Neural progenitor cell (in vitro differentiated cells): ENCODE results near the gene CCDC122. TPM values are rescaled to one million over a fixed set of nuclear protein-coding genes. Genes with fewer than 3 reads are reported as not detected.

Source experiments
- DNase-seq: peaks from one replicate; pipeline ENCODE4 v3.0.0-alpha.2; 2016; ENCODE audit warnings: low spot score
- H2AFZ ChIP-seq: fragments of 200-600 bp; sonication (generic); replicated peaks from 2 replicates; pipeline ENCODE4 v1.6.1; 2016; ENCODE audit warnings: antibody characterized with exemption
- H3F3A ChIP-seq: fragments of 200-600 bp; sonication (generic); 2 replicates; pipeline ENCODE4 v1.6.1; 2016; ENCODE audit warnings: antibody characterized with exemption, low read depth
- H3K27ac ChIP-seq: fragments of 200-600 bp; sonication (generic); 2 replicates; pipeline ENCODE4 v1.5.1; 2016; ENCODE audit warnings: mild to moderate bottlenecking
- H3K27me3 ChIP-seq: fragments of 200-600 bp; sonication (generic); 2 replicates; pipeline ENCODE4 v1.6.1; 2016; ENCODE audit warnings: mild to moderate bottlenecking, moderate library complexity
- H3K36me3 ChIP-seq: fragments of 200-600 bp; sonication (generic); 2 replicates; pipeline ENCODE4 v1.5.1; 2016
- H3K4me1 ChIP-seq: fragments of 200-600 bp; sonication (generic); 2 replicates; pipeline ENCODE4 v1.6.1; 2016; ENCODE audit warnings: mixed run types
- H3K4me2 ChIP-seq: fragments of 200-600 bp; sonication (generic); 2 replicates; pipeline ENCODE4 v1.6.1; 2016
- H3K4me3 ChIP-seq: fragments of 200-600 bp; sonication (generic); 2 replicates; pipeline ENCODE4 v1.5.1; 2016
- H3K79me2 ChIP-seq: fragments of 200-600 bp; sonication (generic); 2 replicates; pipeline ENCODE4 v1.6.1; 2016; ENCODE audit warnings: low read depth
- H3K9ac ChIP-seq: fragments of 200-600 bp; sonication (generic); 2 replicates; pipeline ENCODE4 v1.6.1; 2016
- H3K9me3 ChIP-seq: fragments of 200-600 bp; sonication (generic); 2 replicates; pipeline ENCODE4 v1.5.1; 2016; ENCODE audit warnings: low read depth
- H4K20me1 ChIP-seq: fragments of 200-600 bp; sonication (generic); 2 replicates; pipeline ENCODE4 v1.6.1; 2016; ENCODE audit warnings: low read depth
- H3K27ac Mint-ChIP-seq: 3 replicates; pipeline ENCODE4 v1.8.0; 2021; ENCODE audit warnings: mixed read lengths
- H3K27me3 Mint-ChIP-seq: 2 replicates; pipeline ENCODE4 v1.8.0; 2022; ENCODE audit warnings: low read depth, mild to moderate bottlenecking, inconsistent platforms, moderate library complexity, mixed read lengths; ENCODE audit not compliant: insufficient read depth
- H3K36me3 Mint-ChIP-seq: 3 replicates; pipeline ENCODE4 v1.8.0; 2021; ENCODE audit warnings: mixed read lengths
- H3K4me1 Mint-ChIP-seq: 3 replicates; pipeline ENCODE4 v1.8.0; 2021; ENCODE audit warnings: mixed read lengths
- H3K4me3 Mint-ChIP-seq: 3 replicates; pipeline ENCODE4 v1.8.0; 2021; ENCODE audit warnings: mild to moderate bottlenecking, moderate library complexity, mixed read lengths
- H3K9me3 Mint-ChIP-seq: 3 replicates; pipeline ENCODE4 v1.8.0; 2020; ENCODE audit warnings: mixed read lengths
- CTCF ChIP-seq: fragments of 200-600 bp; sonication (generic); IDR thresholded peaks from 2 replicates; pipeline ENCODE4 v1.5.1; 2017; ENCODE audit warnings: antibody characterized with exemption, mild to moderate bottlenecking
- EZH2 ChIP-seq: fragments of 200-600 bp; sonication (generic); IDR thresholded peaks from 2 replicates; pipeline ENCODE4 v1.6.1; 2017; ENCODE audit warnings: antibody characterized with exemption, mild to moderate bottlenecking, moderate library complexity
- EZH2phosphoT487 ChIP-seq: fragments of 200-600 bp; sonication (generic); IDR thresholded peaks from 2 replicates; pipeline ENCODE4 v1.6.1; 2017; ENCODE audit warnings: antibody characterized with exemption
- total RNA-seq: library from RNA; depleted of rRNA; stranded (reverse); fragments of >200 nt; gene quantifications from 2 replicates; pipeline ENCODE4 v1.2.3, GENCODE V29; 2015; ENCODE audit warnings: low replicate concordance

CCDC122 gene
- total RNA-seq, 1 donor from 2014 or later = 24.4 TPM

DNA sequence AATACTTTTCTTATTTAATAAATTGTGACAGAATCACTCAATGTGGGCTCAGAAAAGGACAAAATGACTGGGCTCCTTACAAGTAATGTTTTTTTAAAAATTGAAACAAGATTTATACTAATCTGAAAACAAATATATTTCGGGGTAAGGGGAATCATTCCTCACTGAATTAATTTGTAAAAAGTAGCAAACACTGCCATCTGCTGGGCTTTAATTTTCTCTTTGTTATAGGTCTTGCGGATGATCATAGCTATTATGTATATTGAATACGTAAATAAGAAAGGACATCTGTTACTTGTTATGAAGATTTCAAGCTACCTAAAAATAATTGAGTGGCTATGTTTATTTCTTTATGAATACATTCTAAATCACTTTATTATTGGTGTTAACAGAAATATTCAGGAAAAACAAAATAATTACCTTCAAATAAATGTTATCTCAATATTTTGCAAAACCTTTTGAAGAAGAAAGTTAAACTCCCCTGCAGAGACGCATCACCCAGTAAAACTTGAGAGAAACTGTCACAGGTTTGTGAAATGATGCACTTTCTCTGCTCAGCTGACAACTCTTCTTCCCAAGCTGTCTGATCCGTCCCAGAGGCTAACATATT, 75.0 kb downstream of the CCDC122 start:
- H3K9me3 ChIP-seq = no peaks in the 10 kb centered on the region
- H3K79me2 ChIP-seq = no peaks in the 10 kb centered on the region
- peak; percentile 75 for TF ChIP-seq CTCF
- TF ChIP-seq EZH2 = no peak
- Mint-ChIP-seq H3K4me3 (no peak overlapping the region), H3K27me3 (no peaks in the 10 kb centered on the region), H3K9me3 (no peaks in the 10 kb centered on the region), H3K27ac (no peak overlapping the region), H3K36me3 (no peaks in the 10 kb centered on the region), H3K4me1 (peaks cover 7% of the 10 kb centered on the region)
- no peaks in the 10 kb centered on the region for H3F3A ChIP-seq
- H3K4me1 ChIP-seq = no peaks in the 10 kb centered on the region
- peak overlapping the region; percentile 76 for H2AFZ ChIP-seq
- H3K36me3 ChIP-seq = no peaks in the 10 kb centered on the region
- H3K4me2 ChIP-seq = no peak overlapping the region
- peak; percentile 71 for DNase-seq
- no peaks in the 10 kb centered on the region for H4K20me1 ChIP-seq
- no peak overlapping the region for H3K9ac ChIP-seq
- H3K27ac ChIP-seq = no peak overlapping the region
- H3K4me3 ChIP-seq = no peak overlapping the region
- no peaks in the 10 kb centered on the region for H3K27me3 ChIP-seq

- Histone ChIP-seq H3K9ac (no peak overlapping the region), H3K27me3 (no peaks in the 10 kb centered on the region), H3K9me3 (no peaks in the 10 kb centered on the region), H4K20me1 (no peaks in the 10 kb centered on the region), H3K4me2 (no peak overlapping the region), H3K36me3 (no peaks in the 10 kb centered on the region), H2AFZ (no peak overlapping the region), H3K79me2 (no peaks in the 10 kb centered on the region), H3F3A (no peaks in the 10 kb centered on the region), H3K4me3 (no peak overlapping the region), H3K4me1 (no peaks in the 10 kb centered on the region), H3K27ac (no peak overlapping the region)
- Mint-ChIP-seq H3K4me1 (peaks cover 7% of the 10 kb centered on the region), H3K9me3 (no peaks in the 10 kb centered on the region), H3K4me3 (no peak overlapping the region), H3K36me3 (no peaks in the 10 kb centered on the region), H3K27ac (no peak overlapping the region), H3K27me3 (no peaks in the 10 kb centered on the region)
- no peak for DNase-seq
- TF ChIP-seq EZH2phosphoT487 = no peak
- TF ChIP-seq CTCF = no peak
- no peak for TF ChIP-seq EZH2
These were observed 77.0 kb downstream of the CCDC122 start for GRCh38 chr13:43802511-43802910.

DNA sequence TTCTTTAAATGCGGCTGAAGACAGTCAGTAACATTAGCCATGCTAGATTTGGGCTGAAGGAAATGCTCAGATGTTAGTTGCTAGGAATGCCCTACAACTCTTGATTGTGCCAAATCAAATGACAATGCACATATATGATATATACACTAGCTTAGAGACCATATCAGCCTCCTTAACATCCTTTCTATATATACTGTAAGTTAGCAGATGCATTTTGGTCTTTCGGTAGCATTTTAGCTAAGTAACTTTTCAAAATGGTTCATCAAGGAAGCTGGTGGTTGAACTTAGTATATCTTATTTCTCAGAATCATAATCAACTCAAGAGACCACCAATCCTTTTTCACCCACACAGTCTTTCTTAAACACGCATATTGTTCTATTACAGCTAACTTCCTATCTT, 78.7 kb downstream of the CCDC122 start:
- H3K4me1 Mint-ChIP-seq = peaks cover 7% of the 10 kb centered on the region
- TF ChIP-seq CTCF (no peak), EZH2 (no peak), EZH2phosphoT487 (no peak)
- Histone ChIP-seq H3K27ac (no peak overlapping the region), H3K9ac (no peak overlapping the region), H3F3A (no peaks in the 10 kb centered on the region), H3K4me2 (no peak overlapping the region), H3K27me3 (no peaks in the 10 kb centered on the region), H3K9me3 (no peaks in the 10 kb centered on the region), H2AFZ (no peak overlapping the region), H3K36me3 (no peaks in the 10 kb centered on the region), H4K20me1 (no peaks in the 10 kb centered on the region), H3K4me3 (no peak overlapping the region), H3K4me1 (no peaks in the 10 kb centered on the region), H3K79me2 (no peaks in the 10 kb centered on the region)
- no peak overlapping the region for H3K27ac Mint-ChIP-seq
- H3K9me3 Mint-ChIP-seq = no peaks in the 10 kb centered on the region
- no peak overlapping the region for H3K4me3 Mint-ChIP-seq
- H3K27me3 Mint-ChIP-seq = no peaks in the 10 kb centered on the region
- DNase-seq = no peak
- no peaks in the 10 kb centered on the region for H3K36me3 Mint-ChIP-seq
